A549 (cell line): Measurements from ENCODE around the gene SYCE3.
A peak's percentile ranks its signal among the peaks of the same experiment; 100 is the strongest.

ENCODE experiments used
- CHD2 ChIP-seq: fragments of 150-350 bp; IDR thresholded peaks from 2 replicates; pipeline ENCODE4 v1.6.1; 2014; ENCODE audit warnings: low read length; ENCODE audit not compliant: partially characterized antibody
- CTCF ChIP-seq: fragments of >200 bp; sonication (Bioruptor Twin); formaldehyde crosslinking; IDR thresholded peaks from 3 replicates; pipeline ENCODE4 v1.5.1; 2016
- POLR2A ChIP-seq: IDR thresholded peaks from 2 replicates; pipeline ENCODE4 v1.6.1; 2012; ENCODE audit warnings: mild to moderate bottlenecking, low read length

- TF ChIP-seq CTCF, result no peak
- TF ChIP-seq CHD2, result no peak
- TF ChIP-seq POLR2A, result peak; percentile 61
These were observed 54.5 kb downstream of the SYCE3 start, which contains the start of gene NCAPH2 for GRCh38 chr22:50507991-50508884.
